Stimulated activated naive CD8-positive, alpha-beta T cell treated with anti-CD3 and anti-CD28 coated beads, Interleukin-15, Interleukin-2, amounts not matched to agents 100 ng/mL and 50 ng/mL, for 24 hours (primary cell): ENCODE results near the gene MAPRE3.
A peak's percentile ranks its signal among the peaks of the same experiment; 100 is the strongest.

Source experiments
- H3K27ac Mint-ChIP-seq: one replicate; pipeline ENCODE4 v1.8.0; 2021; ENCODE audit warnings: mild to moderate bottlenecking, mixed read lengths
- H3K27me3 Mint-ChIP-seq: one replicate; pipeline ENCODE4 v1.8.0; 2021; ENCODE audit warnings: mixed read lengths
- H3K36me3 Mint-ChIP-seq: one replicate; pipeline ENCODE4 v1.8.0; 2021; ENCODE audit warnings: low read depth, mixed read lengths
- H3K4me1 Mint-ChIP-seq: one replicate; pipeline ENCODE4 v1.8.0; 2021; ENCODE audit warnings: low read depth, mixed read lengths
- H3K4me3 Mint-ChIP-seq: one replicate; pipeline ENCODE4 v1.8.0; 2021; ENCODE audit warnings: mild to moderate bottlenecking, mixed read lengths
- H3K9me3 Mint-ChIP-seq: one replicate; pipeline ENCODE4 v1.8.0; 2021; ENCODE audit warnings: mixed read lengths

MAPRE3 gene

DNA sequence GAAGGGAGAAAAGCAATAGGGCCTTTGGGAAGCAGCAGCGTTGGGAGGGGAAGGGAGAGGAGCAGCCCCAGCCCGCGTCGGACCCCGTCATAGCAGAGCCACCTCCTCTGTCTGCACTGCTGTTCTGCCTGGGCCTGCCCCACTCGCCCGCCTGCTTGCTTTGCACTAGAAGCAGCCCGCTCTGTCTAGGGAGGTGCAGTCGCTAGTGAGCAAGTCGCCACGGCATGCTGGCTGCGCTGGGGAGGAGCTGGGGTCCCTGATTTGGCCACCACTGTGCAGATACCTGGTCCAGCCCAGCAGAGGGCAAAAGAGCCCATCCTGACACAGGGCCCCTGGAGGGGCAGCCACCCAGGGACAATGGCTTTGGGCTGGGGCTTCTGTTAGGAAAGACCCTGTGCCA lies 54.4 kb downstream of the MAPRE3 start:
- Mint-ChIP-seq H3K4me3 (no peak overlapping the region), H3K4me1 (no peaks in the 10 kb centered on the region), H3K36me3 (no peaks in the 10 kb centered on the region), H3K27ac (no peak overlapping the region), H3K27me3 (no peaks in the 10 kb centered on the region), H3K9me3 (no peaks in the 10 kb centered on the region)

DNA sequence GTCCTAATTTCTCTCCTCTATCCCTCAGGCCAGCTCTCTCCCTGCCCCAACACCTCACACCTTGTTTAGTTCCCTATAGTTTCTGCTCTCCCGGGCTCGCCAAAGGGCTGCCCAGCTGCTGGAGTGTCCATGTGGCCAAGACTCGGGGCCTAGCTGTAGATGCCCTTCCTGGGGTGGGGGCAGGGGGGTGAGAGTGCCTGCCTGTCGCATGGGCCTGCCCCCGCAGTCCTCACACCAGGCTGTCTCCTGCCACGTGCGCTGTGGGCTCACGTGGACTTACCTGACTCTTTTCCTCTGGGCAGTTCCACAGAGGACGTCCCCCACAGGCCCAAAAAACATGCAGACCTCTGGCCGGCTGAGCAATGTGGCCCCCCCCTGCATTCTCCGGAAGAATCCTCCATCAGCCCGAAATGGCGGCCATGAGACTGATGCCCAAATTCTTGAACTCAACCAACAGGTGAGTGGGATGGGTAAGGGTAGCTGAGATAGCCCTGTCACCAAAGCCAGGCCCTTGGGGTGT lies 54.9 kb downstream of the MAPRE3 start:
- no peaks in the 10 kb centered on the region for H3K9me3 Mint-ChIP-seq
- no peaks in the 10 kb centered on the region for H3K27me3 Mint-ChIP-seq
- H3K27ac Mint-ChIP-seq = no peak overlapping the region
- H3K4me3 Mint-ChIP-seq = no peak overlapping the region
- H3K4me1 Mint-ChIP-seq = peaks cover 2% of the 10 kb centered on the region
- H3K36me3 Mint-ChIP-seq = peaks cover under 1% of the 10 kb centered on the region

DNA sequence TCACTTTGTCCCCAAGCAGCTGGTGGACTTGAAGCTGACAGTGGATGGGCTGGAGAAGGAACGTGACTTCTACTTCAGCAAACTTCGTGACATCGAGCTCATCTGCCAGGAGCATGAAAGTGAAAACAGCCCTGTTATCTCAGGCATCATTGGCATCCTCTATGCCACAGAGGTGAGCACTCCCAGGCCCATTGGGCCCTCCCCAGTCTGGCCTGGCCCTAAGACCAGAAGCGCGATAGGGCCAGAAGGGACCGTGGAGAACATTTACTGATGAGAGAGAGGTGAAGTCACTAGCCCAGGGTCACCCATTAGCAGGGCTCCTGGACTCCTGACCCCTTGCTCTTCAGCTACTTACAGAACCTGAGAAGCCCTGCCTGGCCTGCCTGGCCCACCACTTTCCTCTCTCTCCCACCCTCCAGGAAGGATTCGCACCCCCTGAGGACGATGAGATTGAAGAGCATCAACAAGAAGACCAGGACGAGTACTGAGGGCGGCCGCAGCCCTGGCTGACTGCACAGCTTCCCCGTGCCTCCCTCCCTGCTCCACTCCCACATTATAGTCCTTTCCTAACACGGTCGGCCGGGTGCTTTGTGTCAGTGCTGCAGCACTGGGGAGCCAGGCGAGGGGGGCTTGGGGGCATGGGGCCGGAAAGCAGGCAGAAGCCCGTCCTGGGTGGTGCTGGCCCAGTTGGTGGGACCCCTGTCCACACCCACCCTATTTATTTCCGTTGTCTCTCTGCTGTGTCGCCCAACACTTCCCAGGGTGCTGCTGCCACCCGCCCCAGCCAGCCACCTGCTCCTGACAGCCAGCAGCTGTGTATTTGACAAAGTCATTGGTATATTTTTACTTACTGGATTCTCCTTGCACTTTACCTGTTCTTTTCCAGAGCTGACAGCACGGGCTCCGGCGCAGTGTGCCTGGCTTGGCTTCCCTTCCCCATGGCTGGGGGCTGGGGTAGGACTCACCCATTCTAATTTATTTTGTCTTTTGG lies 55.7 kb downstream of the MAPRE3 start:
- no peak overlapping the region for H3K27ac Mint-ChIP-seq
- peaks cover 4% of the 10 kb centered on the region for H3K36me3 Mint-ChIP-seq
- H3K27me3 Mint-ChIP-seq = no peaks in the 10 kb centered on the region
- H3K4me3 Mint-ChIP-seq = no peak overlapping the region
- H3K9me3 Mint-ChIP-seq = no peaks in the 10 kb centered on the region
- H3K4me1 Mint-ChIP-seq = peaks cover 5% of the 10 kb centered on the region

DNA sequence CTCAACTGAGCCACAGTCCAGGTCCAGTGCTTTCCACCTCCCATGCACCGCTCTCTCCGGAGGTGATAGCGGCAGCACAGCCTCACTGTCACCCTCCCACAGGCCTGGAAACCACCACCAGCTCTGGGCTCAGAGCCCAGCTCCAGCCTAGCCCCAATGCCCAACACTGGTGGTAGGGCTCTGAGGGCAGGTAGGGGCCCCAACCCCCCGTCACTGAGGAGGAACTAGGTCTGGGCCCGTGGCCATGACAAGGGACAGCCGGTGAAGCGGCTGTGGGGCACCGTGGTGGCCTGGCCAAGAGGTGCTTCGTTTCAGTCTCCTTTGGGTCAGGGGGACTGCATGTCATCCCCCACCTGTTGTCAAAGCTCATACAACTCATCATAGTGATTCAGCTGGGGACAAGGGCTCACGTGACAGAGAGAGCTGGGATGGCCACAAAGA lies 56.8 kb downstream of the MAPRE3 start:
- Mint-ChIP-seq H3K27me3 (no peaks in the 10 kb centered on the region), H3K4me1 (peaks cover 14% of the 10 kb centered on the region), H3K9me3 (no peaks in the 10 kb centered on the region), H3K36me3 (peaks cover 4% of the 10 kb centered on the region), H3K4me3 (no peak overlapping the region), H3K27ac (no peak overlapping the region)

DNA sequence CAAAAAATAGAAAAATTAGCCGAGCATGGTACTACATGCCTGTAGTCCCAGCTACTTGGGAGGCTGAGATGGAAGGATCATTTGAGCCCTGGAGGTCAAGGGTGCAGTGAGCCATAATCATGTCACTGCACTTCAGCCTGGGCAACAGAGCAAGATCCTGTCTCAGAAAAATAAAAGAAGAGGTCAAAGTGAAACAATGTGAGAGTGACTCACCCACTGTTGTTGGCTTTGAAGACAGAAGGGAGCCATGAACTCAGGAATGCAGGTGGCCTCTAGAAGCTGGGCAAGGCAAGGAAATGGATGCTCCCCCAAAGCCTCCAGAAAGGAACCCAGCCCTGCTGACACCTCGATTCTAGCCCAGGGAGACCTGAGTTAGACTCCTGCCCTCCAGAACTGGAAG lies 58.6 kb downstream of the MAPRE3 start:
- H3K4me3 Mint-ChIP-seq = no peak overlapping the region
- H3K27me3 Mint-ChIP-seq = no peaks in the 10 kb centered on the region
- H3K4me1 Mint-ChIP-seq = peaks cover 23% of the 10 kb centered on the region
- no peak overlapping the region for H3K27ac Mint-ChIP-seq
- no peaks in the 10 kb centered on the region for H3K9me3 Mint-ChIP-seq
- H3K36me3 Mint-ChIP-seq = peaks cover 6% of the 10 kb centered on the region

DNA sequence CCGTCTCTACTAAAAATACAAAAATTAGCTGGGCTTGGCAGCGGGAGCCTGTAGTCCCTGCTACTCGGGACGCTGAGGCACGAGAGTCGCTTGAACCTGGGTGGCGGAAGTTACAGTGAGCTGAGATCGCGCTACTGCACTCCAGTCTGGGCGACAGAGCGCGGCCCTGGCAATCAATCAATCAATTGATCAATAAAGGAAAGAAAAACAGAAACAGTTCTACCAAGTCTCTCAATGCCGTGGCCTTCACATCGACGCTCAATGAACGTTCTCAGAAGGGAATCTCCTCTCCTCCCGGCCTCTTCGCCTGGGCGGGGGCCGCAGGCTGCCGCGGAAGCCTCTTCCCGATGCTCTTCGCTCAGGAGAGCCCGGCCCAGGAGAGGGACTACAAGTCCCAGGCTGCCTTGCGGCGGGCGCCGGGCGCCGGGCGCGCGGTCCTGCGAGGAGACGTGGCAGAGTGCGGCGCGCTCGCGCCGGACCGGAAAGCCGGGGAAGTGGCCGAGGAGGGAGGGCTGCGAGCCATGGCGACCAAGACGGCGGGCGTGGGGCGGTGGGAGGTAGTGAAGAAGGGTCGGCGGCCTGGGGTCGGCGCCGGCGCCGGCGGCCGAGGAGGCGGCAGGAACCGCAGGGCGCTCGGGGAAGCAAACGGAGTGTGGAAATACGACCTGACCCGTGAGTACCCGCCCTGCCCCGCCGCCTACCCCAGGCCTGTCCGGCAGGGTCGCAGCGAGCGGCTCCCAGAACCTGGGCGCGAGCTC lies 62.2 kb downstream of the MAPRE3 start, which contains the start of gene TMEM214:
Gene TMEM214 (plus strand): TSS at position 471 of the 758 bp plus-strand sequence. CDS start 51 bp downstream, at position 522.
- Mint-ChIP-seq H3K4me3 (peak within 1 kb of the TSS; percentile 95), H3K36me3 (peaks cover 33% of the 10 kb centered on the region), H3K27ac (peak within 1 kb of the TSS; percentile 88), H3K27me3 (no peaks in the 10 kb centered on the region), H3K9me3 (no peaks in the 10 kb centered on the region), H3K4me1 (peaks cover 34% of the 10 kb centered on the region)

DNA sequence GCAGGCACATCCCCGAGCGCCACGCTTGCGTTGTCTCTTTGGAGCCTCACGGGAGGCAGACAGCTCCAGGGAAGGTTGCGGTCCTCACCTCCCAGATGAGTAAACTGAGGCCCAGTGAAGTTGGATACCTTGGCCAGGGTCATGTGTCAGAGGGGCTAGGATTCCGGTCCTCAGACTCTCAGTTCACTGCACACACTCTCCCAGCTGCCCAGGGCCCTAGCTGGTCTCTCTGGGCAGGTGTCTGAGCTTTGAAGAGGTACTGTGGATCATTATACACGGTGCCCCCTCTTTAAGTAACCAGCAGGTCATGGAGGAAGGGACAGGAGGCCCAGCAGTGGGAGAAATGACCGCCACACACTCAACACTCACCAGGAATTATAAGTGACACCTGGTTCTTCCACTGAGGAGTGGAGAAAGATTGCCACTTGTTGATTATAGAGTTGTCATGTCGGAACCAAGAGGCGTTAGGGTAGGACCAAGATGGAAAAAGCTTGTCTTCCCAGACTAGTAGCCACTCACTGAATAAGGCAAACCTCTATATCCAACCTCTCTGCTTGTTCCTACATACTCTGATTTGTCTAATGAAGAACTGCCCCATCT lies 62.9 kb downstream of the MAPRE3 start:
- H3K27ac Mint-ChIP-seq = peak overlapping the region; percentile 88
- no peaks in the 10 kb centered on the region for H3K9me3 Mint-ChIP-seq
- H3K27me3 Mint-ChIP-seq = no peaks in the 10 kb centered on the region
- H3K4me3 Mint-ChIP-seq = peak overlapping the region; percentile 95
- H3K36me3 Mint-ChIP-seq = peaks cover 35% of the 10 kb centered on the region
- peaks cover 34% of the 10 kb centered on the region for H3K4me1 Mint-ChIP-seq

DNA sequence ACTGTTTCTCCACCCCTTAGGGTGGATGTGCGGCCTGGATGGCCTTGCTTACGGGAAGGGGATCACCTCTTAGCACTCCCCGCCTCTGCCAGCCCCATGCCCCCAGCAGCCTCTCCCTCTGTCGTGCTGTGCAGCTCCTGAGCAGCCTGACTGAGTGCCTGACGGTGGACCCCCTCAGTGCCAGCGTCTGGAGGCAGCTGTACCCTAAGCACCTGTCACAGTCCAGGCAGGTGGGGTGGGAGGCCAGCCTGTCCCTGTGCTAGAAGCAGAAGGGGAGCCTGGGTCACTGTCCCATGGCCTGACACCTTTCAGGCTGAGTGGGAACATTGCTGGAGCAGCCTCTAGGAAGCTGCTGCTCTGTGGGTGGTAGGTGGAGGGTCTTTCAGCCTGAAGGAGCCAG lies 67.6 kb downstream of the MAPRE3 start:
- H3K4me3 Mint-ChIP-seq = no peak overlapping the region
- no peak overlapping the region for H3K27ac Mint-ChIP-seq
- H3K4me1 Mint-ChIP-seq = peaks cover 43% of the 10 kb centered on the region
- no peaks in the 10 kb centered on the region for H3K27me3 Mint-ChIP-seq
- peaks cover 68% of the 10 kb centered on the region for H3K36me3 Mint-ChIP-seq
- no peaks in the 10 kb centered on the region for H3K9me3 Mint-ChIP-seq

DNA sequence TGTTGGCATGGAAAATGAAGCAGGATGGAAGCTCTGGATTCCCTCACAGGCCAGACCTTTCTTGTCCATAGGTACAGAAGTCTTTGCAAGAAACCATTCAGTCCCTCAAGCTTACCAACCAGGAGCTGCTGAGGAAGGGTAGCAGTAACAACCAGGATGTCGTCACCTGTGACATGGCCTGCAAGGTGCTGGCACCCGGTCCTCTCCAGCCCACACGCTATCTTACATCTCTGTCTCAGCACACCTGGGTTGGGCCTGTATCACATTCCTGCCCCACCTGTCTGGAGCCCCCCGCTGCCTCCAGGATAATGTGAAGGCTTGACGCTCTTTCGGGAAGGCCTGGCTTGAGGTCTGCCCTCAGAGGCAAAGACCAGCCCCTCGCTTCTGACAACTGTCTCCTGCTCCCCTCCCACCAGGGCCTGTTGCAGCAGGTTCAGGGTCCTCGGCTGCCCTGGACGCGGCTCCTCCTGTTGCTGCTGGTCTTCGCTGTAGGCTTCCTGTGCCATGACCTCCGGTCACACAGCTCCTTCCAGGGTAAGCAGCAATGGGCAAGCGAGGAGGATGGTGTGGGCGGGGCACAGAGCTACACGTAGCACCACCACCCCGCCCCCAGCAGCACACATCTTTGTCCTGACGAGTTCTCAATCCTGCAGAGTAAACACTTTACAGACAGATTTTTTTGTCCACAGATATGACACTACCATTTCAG lies 68.3 kb downstream of the MAPRE3 start:
- H3K36me3 Mint-ChIP-seq = peaks cover 70% of the 10 kb centered on the region
- H3K4me3 Mint-ChIP-seq = no peak overlapping the region
- H3K4me1 Mint-ChIP-seq = peaks cover 37% of the 10 kb centered on the region

DNA sequence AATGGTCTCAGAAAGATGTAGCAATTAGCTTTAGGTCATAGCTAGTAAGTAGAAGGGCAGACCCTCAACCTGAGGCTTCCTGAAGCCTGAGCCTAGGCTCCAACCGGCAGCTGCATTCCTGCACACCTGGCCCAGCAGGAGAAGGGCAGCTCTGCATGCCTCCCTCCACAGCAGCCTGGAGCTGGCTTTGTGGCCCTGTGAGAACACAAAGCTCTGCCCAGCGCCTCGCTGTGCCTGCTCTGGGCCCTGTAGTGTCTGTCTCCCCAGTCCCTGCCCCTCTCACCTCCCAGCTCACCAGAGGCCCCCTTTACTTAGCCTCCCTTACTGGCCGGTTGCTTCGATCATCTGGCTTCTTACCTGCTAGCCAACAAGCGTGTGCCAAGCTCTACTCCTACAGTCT lies 69.0 kb downstream of the MAPRE3 start:
- Mint-ChIP-seq H3K36me3 (peaks cover 65% of the 10 kb centered on the region), H3K27ac (no peak overlapping the region), H3K4me3 (no peak overlapping the region), H3K4me1 (peaks cover 30% of the 10 kb centered on the region), H3K9me3 (no peaks in the 10 kb centered on the region), H3K27me3 (no peaks in the 10 kb centered on the region)

More for the DNA sequence above, 68.3 kb downstream of the MAPRE3 start:
- H3K27me3 Mint-ChIP-seq = no peaks in the 10 kb centered on the region
- H3K27ac Mint-ChIP-seq = no peak overlapping the region
- H3K9me3 Mint-ChIP-seq = no peaks in the 10 kb centered on the region

DNA sequence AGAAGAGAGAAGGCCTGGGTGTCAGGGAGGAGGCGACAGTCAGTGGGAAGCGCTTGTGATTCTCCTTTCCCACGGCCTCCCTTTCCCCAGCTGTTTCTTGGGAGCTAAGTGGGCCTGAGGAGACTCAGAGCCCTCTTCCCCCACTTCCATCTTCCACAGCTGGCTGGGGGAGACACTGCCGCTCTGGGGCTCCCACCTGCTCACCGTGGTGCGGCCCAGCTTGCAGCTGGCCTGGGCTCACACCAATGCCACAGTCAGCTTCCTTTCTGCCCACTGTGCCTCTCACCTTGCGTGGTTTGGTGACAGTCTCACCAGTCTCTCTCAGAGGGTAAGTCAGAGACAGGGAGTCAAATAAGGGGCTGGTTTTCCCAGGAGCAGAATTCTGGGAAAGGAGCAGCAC lies 69.4 kb downstream of the MAPRE3 start:
- Mint-ChIP-seq H3K27ac (no peak overlapping the region), H3K4me1 (peaks cover 26% of the 10 kb centered on the region), H3K36me3 (peaks cover 65% of the 10 kb centered on the region), H3K4me3 (no peak overlapping the region), H3K27me3 (no peaks in the 10 kb centered on the region), H3K9me3 (no peaks in the 10 kb centered on the region)

DNA sequence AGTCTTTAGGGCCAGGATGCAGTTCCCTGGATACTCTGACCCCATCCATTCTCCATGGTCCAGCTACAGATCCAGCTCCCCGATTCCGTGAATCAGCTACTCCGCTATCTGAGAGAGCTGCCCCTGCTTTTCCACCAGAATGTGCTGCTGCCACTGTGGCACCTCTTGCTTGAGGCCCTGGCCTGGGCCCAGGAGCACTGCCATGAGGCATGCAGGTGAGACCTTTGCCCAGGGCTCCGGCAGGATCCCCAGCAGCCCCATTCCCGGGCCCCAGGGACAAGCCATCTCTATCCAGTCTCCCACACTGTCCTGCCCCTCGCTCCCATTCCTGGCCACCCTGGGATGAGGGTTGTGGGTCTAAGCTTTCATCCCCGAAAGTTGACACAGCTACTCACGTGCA lies 69.8 kb downstream of the MAPRE3 start:
- Mint-ChIP-seq H3K9me3 (no peaks in the 10 kb centered on the region), H3K27me3 (no peaks in the 10 kb centered on the region), H3K4me1 (peaks cover 24% of the 10 kb centered on the region), H3K36me3 (peaks cover 61% of the 10 kb centered on the region), H3K4me3 (no peak overlapping the region), H3K27ac (no peak overlapping the region)

DNA sequence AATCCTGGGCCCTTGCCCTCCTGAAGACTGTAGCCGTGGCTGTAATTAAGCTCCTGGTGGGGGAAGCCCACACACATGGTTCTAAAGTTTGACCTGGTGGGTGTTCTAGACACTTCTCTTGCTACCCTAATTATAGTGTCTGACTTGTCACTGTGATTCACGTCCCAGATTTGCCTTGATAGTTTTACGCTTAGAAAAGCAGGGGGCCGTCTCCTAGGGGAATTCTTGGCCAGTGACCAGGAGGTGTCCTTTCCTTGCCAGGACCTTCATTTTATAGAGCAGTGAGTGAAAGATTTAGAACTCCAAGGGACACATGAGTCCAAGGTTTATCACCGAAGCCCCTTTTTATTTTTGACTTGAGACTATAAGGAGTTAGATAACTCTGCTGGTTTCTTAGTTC lies 71.3 kb downstream of the MAPRE3 start:
- Mint-ChIP-seq H3K36me3 (peaks cover 46% of the 10 kb centered on the region), H3K27me3 (no peaks in the 10 kb centered on the region), H3K27ac (peak overlapping the region; percentile 68), H3K4me1 (peaks cover 24% of the 10 kb centered on the region), H3K9me3 (no peaks in the 10 kb centered on the region), H3K4me3 (no peak overlapping the region)

DNA sequence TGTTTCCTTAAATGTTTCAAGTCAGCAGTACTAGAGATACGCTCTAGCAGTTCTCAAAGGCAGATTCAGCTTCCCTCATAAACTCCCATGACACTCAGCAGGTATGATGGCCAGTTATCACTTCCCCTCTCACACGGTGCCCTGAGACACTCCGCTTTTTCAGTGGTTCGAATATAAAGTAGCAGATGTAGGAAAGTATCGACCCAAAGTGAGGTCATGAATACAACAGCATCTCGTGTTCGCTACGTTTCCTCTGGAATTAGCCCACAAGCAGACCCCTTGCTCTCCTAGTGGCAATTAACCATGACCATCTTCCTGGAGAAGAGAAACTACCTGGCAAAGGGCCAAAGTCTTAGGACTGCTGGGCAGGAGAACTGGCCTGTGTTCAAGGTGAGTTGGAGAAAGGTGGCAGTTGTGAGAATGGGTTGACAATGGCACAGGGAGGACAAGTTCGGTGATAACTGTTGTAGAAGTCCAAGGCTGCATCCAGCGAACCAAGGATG lies 71.8 kb downstream of the MAPRE3 start:
- Mint-ChIP-seq H3K9me3 (no peaks in the 10 kb centered on the region), H3K4me3 (no peak overlapping the region)

More for the DNA sequence above, 71.8 kb downstream of the MAPRE3 start:
- Mint-ChIP-seq H3K4me1 (peaks cover 24% of the 10 kb centered on the region), H3K36me3 (peaks cover 41% of the 10 kb centered on the region), H3K27ac (no peak overlapping the region), H3K27me3 (no peaks in the 10 kb centered on the region)
